Anterior cingulate cortex (tissue), 58 donors: Measurements from ENCODE around the gene ATXN3.
"Not testable (repeated sequence)": the region's sequence is repeated elsewhere in the genome, so short reads cannot be mapped to it uniquely, and the experiment has no call there.

Source experiments
- DNase-seq, 58 donors: peaks; one replicate each; lab custom pipeline; 2025; lab: John Stamatoyannopoulos, UW

The ATXN3 gene

DNA sequence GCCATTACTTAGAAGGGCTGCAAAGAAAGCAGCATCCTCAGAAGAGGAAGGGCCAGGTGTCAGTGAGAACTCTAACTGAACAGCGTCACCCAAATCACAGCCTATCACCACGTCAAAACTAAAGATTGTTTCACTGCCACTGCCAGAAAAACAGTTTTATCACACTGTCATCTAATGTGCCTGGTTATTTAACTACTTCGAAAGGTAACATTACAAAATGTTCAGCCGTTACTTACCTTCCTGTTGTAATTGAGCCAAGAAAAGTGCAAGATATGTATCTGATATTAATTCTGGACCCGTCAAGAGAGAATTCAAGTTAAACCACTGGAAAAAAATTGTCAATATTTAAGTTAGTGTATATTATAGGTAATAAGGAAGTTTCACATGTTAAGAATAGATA, 17.9 kb downstream of the ATXN3 start:
- no peak for DNase-seq

- DNase-seq: no peak
Measured at GRCh38 chr14:92074555-92074954, 31.8 kb downstream of the ATXN3 start.

- DNase-seq: peak in 2 of 58 donors; percentile 3 to 4
Measured at GRCh38 chr14:92058006-92058917, 48.1 kb downstream of the ATXN3 start.

DNA sequence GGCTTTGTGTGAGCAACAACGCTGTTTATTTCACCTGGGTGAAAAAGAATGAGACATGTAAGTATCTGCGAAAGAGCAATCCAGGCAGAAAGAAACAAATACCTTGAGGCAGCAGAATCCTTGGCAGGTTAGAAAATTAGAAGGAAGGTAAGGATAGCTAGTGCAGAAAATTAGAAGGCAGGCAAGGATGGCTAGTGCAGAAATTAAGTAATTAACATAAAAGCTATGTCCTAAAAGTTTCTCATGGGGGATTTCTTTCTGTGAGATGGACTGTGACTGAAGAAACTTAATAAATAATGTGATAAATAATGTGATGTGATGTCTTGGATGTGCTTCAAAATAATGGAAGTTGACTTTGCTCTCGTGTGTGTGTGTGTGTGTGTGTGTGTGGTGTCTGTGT, 56.6 kb downstream of the ATXN3 start:
- DNase-seq: no peak

GRCh38 chr14:92049221-92049620, 57.2 kb downstream of the ATXN3 start:
- DNase-seq: not testable (repeated sequence)

- DNase-seq: not testable (repeated sequence)
Measured at GRCh38 chr14:92045904-92046303, 60.5 kb downstream of the ATXN3 start.

GRCh38 chr14:92041766-92042165, 64.6 kb downstream of the ATXN3 start:
- DNase-seq: not testable (repeated sequence)

DNA sequence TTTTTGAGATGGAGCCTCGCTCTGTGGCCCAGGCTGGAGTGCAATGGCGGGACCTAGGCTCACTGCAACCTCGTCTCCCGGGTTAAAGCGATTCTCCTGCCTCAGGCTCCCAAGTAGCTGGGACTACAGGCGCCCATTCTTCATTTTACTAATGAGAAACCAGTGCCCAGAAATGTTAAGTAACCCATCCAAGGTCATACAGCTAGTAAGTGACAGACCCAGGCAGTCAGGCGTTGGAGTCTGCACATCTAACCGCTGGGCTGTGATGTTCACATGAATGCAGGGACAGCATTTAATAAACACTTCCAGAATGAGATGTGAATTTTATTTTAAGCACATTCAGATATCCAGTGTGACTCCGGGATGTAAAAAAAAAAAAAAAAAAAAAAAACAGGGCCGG, 65.2 kb downstream of the ATXN3 start:
- DNase-seq: no peak

DNA sequence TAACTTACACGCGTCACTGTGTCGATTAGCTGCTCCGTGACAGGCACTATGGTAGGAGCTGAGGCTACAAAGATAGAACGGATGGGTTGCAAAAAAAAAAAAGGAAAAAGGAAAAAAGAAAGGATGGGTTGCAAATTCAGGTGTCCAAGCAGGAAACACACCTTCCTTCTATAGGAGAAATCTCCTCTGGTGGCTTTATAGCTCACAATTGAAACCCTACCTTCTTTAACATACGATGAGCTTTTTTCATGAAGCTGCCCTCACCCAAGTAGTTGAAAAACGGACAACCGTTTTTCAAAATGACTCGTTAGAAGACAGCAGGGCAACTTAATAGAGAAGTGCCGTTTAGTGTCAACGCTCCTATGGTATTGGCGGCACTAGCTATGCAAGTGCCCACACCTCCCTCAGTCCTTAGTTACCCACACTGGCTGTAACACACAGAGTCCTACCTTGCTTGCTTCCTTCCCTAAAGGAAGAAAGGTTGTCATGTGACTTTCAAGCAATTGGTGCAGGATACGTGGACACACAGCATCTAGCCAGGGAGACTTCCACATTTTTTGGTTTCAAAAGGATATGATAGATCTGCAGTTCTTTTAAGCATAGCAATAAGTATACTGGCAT, 65.8 kb downstream of the ATXN3 start:
- peak in 16 of 58 donors; percentile 7 to 65 (median 16) for DNase-seq

DNA sequence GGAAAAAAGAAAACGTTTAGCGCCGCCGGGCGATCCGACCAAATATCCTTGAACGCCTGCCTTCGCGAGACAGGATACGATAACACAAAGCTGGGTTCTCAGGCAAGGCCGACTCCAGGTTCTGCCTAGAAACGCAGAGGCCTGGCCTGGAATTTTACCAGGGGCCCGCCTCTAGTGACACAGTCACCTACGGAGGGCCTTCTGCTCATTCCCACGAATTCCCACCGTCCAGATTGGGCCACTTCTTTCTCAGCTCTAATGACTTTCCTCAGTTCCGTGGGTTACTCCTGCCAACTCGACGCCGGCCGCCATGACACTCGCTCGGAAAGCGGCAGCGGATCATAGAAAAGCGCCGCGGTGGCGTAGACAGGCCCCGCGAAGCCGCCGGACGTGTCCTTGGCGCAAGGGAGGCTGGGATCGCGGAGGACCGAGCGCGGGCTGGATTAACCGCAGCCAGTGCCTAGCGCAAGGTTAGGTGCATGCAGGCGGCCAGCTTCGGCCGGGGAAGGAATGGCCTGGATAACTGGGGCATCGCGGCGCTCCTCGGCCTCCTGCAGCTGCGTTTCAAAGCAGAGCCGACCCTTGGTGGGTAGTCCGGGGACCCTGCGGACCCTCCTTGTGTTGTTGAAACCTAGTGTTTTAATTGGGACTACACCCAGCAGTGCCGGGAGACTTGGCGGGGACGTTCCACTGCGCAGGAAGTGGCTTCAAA, 66.5 kb downstream of the ATXN3 start, which contains the start of gene TRIP11:
Gene TRIP11, minus strand, starts transcription at position 341 of the 712 bp plus-strand sequence. CDS start 374 bp downstream, outside the sequence.
- peak; percentile 59 to 96 (median 91) for DNase-seq

- DNase-seq: peak in 31 of 58 donors; percentile 32 to 80 (median 55)
Measured at GRCh38 chr14:92039063-92039718, 67.2 kb downstream of the ATXN3 start.

GRCh38 chr14:92037989-92038388, 68.4 kb downstream of the ATXN3 start:
- no peak for DNase-seq

- no peak for DNase-seq
Measured at GRCh38 chr14:92035890-92036289, 70.5 kb downstream of the ATXN3 start.

DNA sequence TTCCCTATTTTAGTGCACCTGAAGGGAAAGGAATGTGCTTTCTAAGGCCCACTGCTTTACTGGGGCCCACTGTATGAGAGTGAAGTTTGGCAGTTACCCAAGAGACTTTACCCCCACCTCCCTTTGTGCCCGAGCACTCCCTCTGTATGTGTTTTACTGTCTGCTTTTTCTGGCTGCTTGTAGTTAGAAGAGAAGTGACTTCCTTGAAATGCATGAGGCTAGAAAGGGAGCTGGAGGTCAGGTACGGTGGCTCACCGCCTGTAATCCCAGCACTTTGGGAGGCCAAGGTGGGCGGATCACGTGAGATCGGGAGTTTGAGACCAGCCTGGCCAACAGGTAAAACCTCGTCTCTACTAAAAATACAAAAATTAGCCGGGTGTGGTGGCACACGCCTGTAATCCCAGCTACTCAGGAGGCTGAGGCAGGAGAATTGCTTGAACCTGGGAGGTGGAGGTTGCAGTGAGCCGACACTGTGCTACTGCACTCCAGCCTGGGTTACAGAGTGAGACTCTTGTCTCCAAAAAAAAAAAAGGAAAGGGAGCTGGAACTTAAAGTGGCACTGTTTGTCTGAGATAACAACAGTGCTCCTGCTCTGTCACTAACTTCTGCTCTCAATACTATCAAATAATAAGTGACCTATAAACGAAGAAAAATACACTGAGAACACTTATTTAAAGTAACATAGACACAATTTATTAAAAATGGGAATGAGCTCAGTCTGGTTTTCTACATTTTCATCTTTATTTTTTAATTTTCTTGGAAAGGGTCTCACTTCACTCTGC, 72.3 kb downstream of the ATXN3 start:
- DNase-seq: no peak

GRCh38 chr14:92033433-92033832, 72.9 kb downstream of the ATXN3 start:
- no peak for DNase-seq

- no peak for DNase-seq
Measured at GRCh38 chr14:92026548-92027190, 79.7 kb downstream of the ATXN3 start.

GRCh38 chr14:92022036-92022435, 84.3 kb downstream of the ATXN3 start:
- no peak for DNase-seq

DNA sequence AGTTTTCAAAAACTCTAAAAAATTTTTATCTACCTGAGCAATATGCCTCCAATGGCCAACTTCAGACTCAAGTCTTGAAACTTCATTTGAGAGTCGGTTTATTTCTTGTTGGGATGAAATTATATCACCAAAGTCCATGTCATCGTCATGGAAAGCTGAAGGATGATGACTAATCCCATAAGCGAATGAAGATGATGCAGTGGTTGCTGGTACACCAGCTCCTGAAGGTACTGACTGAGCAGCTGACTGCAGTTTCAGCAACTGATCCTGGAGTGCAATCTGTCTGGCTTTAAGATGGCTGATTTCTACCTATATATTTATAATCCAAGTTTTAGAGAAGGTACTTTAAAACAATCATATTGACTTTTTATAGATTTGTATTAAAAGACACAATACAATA, 84.9 kb downstream of the ATXN3 start:
- DNase-seq: no peak

DNA sequence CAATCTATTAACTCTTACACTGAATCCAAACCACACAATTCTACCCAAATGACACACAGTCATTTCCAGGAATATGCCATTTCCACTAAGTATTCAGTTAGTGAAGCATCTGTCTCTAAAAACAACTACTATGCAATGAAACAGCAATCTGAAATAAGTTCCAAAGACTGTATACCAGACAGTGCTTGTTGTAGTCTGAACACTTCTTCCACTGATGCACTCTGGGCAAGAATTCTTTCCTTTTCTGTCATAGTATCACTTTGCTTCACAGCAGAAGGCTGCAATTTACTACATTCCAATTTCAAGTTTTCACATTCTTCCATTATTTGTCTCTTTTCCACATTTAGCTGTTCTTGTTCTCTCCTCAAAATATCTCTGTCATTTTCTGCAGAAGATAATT, 92.3 kb downstream of the ATXN3 start:
- no peak for DNase-seq
